NCI-H82 treated with DMSO at 0.1 percent for 48 hours (cell line): ENCODE results near the gene LCN10.
"Not testable (repeated sequence)": the region's sequence is repeated elsewhere in the genome, so short reads cannot be mapped to it uniquely, and the experiment has no call there.

Source experiments
- DNase-seq: peaks from one replicate; lab custom pipeline; 2025; ENCODE audit not compliant: unreplicated experiment; lab: John Stamatoyannopoulos, UW

The LCN10 gene

DNA sequence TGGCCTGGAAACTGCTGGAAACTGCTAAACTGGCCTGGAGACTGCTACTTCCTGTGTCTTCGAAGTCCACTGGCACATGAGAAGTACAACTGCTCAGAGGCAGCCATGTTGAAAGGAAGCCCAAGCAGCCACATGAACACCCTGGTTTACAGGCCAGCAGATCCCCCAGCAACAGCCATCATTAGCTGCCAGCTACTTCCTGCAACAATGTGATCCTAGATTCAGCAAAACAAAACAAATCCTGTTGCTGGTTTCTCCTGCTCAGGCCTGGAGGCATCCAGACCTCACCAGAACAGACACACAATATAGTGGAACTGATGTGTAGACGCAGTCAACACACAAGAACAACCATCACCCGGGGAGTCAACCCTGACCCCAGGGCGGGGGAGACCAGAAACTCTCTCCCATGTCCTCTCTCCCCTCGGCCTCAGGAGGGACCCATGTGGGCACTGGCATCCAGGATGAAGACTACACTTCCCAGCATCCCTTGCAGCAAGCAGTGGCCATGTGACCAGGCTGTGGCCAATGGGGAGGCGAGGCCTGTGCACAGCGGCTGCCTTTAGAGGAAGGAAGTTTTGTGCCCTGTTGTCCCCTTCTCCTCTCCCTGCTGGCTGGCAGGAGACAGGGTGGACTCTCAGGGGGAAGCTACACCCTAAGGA is 30.8 kb upstream of the LCN10 start:
- DNase-seq = peak; percentile 22

DNA sequence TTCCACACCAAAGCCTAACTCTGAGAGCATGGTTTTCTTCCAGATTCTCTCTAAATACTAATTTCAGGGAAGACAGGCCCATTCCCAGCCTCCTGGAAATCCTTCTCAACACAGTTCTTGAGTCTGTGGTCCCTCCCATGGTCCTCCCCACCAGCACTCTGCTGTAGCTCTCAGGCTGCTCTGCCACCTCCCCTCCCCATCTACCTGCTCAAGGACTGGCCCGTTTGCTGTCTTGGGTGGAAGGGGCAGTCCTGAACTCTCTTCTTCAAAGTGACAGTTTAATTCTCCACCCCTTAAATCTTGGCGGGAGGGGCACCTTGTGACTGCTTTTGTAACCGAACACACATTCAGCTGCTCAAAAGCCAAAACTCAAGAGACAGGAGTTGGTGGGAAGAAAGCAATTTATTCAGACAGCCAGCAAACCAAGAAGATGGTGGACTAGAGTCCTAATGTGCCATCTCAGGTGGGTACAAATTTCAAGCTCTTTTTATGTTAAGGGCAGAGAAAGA is 29.2 kb upstream of the LCN10 start:
- DNase-seq = no peak

DNA sequence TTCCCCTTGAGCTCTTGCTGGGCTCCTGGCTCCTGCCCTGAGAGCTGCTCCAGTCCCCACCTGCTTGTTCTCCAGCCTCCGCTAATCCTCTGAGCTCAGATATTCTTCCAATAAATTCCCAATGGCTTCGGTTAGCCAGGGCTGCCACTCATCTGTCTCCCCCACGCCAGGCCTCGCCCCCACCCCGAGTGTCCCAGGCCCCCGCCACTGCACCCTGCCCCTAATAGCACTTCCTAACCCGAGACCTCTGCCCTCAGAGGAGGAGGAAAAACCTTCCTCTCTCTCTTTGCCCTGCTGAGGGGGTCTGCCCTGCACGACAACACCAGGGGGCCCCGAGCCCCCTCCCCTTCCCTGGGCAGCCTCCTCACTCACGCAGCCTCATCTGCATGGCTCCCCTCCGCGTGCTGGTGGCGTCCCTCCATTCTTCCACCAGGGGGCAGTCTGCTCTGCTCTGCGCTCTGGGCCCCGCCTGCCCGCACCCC is 27.0 kb upstream of the LCN10 start:
- peak; percentile 45 for DNase-seq

DNA sequence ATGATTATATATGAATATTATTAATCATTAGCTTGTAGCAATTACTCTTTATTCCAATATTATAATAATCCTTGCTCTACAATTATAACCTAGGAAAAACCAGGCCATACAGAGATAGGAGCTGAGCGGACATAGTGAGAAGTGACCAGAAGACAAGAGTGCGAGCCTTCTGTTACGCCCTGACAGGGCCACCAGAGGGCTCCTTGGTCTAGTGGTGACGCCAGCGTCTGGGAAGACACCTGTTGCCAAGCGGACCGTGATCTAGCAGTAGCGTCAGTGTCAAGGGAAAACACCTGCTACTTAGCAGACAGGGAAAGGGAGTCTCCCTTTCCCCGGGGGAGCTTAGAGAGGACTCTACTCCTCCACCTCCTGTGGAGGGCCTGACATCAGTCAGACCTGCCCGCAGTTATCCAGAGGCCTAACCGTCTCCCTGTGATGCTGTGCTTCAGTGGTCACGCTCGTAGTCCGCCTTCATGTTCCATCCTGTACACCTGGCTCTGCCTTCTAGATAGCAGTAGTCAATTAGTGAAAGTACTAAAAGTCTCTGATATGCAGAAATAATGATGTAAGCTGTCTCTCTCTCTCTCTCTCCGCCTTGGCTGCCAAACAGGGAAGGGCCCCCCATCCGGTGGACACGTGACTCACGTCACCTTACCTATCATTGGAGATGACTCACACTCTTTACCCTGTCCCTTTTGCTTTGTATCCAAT is 23.8 kb upstream of the LCN10 start:
- not testable (repeated sequence) for DNase-seq

DNA sequence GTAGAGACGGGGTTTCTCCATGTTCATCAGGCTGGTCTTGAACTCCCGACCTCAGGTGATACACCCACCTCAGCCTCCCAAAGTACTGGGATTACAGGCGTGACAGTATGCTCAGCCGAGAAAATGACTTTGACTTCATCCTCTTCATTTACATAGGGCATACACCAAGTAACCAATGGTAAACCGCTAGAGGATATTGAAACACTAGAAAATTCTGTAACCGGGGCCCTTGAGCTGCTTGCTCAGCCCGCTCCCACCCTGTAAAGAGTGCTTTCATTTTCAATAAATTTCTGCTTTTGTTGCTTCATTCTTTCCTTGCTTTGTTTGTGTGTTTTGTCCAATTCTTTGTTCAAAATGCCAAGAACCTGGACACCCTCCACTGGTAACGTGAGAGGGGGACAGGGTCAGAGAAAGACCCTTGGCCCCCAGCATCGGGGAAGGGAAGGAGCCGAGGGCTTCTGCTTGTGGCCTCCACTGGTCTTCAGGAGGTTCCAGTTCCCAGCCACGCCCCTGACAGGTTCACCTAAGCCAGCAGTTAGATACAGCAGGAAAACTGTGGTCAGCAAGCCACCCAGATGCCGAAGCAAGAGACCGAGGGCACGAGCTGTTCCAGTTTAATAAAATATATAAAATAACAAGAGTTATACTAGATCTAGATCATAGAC is 23.1 kb upstream of the LCN10 start:
- DNase-seq = not testable (repeated sequence)

DNA sequence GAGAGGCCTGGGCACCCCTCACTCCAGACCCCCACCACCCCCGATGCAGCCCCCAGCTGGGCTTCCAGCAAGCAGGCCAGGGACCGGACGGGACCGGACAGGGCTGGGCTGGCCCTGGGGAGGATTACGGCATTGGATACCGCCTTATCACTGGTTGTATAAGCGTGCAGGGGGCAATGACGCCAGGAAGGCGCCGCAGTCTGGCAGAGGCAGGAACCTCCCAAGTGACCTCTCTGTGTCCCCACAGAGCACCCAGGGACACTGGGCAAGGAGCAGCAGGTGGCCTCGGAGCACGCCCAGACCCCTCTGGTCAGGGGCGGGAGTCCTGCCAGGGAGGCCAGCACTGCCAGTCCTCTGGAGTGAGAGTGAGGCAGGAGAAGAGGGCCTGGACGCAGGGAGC is 22.3 kb upstream of the LCN10 start:
- DNase-seq = no peak

DNA sequence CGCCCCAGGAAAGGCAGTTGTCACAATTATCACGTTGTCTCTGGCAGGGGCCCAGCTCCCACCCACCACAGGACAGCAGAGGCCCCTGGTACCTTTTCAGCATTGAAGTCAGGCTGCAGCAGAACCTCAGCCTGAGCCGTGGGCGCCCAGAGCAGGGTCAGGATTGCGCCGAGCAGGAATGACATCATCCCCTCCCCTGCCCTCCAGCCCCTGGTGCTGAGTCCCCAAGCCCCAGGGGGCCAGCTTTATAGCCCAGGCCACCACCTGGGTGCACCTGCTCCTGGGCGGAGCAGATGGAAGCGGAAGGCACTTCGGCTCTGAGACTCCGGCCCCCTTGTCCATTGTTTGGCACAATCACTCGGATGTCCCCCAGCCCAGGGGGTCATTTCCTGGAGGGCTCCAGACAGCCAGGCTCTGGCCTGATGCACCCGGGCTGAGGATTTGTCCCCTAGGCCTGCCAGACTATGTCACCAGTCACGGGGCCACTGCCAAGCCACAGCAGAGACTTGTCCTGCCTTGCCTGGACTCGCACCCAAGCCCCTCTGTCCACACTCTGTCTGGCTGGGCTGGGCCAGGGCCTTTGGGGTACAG is 21.7 kb upstream of the LCN10 start, which contains the start of gene LCN15:
LCN15 (minus strand) TSS at position 218 of the 591 bp plus-strand sequence; CDS start at position 188, 30 bp downstream.
- DNase-seq = no peak

DNA sequence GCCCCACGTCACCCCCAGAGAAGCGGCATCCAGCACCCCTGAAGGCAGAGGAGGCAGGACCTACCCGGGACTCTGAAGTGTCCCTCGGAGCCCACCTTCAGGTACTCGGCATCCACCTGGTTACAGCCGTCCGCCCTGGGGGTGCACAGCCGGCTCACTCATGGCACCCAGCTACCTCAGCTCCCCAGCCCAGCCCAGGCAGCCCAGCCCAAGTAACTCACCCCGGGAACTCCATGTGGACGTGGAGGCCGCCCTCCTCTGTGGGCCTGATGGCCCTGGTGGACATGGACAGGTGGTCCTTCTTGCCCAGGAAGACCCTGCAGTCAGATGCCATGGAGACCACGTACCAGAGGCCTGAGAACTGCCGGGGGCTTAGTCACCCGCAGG is 20.9 kb upstream of the LCN10 start:
- no peak for DNase-seq

DNA sequence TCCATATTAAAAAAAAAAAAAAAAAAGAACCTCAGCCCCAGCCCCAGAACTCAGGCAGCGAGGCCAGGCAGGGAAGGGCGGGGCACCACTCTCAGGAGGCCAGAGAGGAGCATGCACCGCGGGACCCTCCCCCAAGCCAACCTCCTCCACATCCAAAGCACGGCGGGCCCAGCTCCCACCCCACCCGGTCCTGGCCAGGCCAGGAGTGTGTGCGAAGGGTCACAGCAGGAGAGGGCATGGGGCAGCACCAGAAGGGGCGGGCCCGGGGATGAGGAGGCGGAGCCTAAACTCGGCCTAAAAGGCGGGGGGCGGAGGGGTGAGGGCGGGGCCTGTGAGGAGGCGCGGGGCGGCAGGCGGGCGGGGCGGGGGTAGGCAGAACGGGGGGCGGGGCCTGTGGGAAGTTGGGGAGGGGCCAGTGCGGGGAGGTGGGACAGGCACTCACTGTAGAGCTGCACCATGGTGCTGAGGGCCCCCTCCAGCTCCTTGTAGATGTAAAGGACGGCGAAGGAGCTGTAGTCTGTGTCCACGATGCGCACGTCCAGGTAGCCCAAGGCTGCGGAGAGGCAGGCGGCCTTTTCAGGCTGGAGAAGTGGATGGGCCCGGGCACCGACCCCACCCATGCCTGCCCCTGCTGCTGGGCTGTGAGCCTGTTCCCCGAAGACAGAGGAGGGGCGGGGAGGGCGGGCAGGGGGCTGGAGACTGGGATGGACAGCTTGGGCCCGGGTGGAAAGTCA is 20.3 kb upstream of the LCN10 start:
- peak; percentile 56 for DNase-seq

DNA sequence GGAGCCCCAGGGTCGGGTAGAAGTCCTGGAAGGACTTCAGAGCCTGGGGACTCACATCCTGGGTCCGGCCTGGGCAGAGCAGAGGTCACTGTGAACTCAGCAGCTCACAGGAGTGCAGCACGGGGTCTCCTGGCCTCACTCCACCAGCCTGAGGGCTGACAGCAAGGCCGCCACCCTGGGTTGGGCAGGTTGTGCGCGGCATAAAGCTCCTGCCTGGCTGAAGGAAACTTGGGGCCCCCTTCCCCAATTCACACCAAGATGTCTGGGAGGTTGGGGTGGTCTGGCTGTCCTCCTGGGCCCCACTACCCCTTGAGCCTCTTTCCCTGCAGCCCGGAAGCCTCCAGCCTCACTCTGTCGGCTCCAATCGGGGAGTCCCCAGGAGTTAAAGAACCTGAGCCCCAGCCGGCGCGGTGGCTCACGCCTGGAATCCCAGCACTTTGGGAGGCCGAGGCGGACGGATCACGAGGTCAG is 19.5 kb upstream of the LCN10 start:
- no peak for DNase-seq

DNA sequence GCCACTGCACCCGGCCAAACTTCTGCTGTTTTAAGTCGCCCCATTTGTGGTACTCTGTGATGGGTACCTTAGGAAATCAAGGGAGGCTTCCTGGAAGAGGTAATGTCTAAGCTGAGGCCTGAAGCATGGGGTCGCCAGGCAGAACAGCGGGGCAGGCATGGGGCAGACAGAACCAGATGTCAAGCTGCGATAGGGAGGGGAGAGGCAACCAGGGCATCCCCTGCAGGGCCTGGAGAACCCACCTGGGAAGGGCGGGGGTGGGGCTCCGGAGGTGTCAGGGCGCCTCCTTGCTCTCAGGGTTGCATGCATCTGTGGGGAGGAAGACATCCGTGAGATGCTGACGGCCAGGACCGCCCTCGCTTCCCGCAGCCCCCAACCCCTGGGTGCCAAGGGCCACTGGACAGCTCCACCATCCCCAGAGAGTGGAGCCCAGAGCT is 18.8 kb upstream of the LCN10 start:
- DNase-seq = no peak

DNA sequence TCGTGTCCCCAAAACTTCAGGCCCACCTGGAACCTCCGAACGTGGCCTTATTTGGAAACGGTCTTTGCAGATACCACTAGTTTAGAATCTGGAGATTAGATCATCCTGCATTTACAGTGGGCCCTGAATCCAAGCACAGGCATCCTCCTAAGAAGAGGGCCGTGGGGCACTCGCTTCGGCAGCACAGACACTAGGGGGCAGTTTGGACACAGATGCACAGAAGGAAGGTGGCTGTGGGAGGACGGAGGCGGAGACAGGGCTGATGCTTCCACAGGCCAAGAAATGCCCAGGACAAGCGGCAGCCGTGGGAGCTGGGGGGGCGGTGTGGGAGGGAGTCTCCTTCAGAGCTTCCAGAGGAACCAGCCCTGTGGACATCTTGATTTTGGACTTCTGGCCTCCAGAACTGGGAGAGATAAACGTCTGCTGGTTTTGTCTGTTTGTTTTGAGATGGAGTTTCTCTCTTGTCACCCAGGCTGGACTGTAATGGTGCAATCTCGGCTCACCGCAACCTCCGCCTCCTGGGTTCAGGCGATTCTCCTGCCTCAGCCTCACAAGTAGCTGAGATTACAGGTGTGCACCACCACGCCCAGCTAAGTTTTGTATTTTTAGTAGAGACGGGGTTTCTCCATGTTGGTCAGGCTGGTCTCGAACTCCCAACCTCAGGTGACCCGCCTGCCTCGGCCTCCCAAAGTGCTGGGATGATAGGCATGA is 18.2 kb upstream of the LCN10 start:
- DNase-seq = peak; percentile 53

DNA sequence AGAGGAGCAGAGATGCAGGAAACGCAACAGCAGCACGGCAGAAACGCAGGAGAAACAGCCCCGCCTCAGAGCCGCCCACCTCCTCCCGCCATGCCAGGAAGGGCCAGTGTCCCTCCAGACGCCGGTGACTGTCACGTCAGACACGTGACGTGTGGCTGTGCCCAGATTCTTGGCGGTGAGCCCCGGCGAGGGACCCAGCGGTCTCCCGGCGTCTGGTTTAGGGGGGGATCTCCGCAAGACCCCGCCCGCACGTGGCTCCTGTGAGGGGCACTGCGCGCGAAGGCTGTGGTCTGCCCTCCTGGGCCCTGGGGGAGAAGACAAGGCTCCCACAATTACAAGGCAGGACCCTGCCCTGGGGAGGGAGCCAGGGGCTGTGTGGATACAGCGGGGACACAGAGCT is 17.7 kb upstream of the LCN10 start:
- no peak for DNase-seq

DNA sequence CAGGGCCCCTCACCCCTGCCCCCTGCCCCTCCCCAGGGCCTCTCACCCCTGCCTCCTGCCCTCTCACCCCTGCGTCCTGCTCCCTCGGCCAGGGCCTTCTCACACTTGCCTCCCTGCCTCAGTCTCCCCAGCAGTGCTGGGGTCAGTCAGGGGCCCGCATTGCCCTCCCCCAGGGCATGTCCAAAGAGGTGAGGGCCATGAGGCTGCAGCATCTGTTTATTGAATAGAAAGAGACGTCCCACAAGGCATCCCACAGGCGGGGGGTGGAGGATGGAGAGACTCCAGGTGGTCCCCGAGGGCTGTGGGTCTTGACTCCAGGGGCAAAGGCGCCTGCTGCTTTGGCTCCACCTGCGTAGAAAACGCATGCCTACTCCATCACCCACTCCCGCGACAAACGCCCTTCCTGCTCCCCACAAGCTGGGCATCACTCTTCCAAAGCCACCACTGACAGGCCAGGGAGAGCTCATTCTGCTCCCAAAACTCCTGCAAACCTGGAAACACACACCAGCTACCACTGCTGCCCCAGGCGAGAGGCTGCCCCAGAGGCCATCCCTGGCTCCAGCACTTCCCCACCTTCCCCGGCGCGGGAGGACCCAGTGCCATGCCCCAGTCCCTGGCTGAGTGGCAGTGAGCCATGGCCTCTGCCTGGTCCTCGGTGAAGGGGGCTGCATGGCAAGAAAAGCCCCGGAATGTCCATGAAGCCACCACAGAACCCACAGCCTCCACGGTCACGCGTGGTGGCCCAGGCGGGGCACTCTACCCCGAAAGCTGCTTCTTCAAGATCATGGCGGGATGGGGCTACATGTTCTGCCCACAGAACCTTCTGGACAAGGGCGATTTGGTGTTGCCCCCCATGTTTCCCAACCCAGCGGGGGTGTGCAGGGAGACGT is 16.9 kb upstream of the LCN10 start:
- no peak for DNase-seq

DNA sequence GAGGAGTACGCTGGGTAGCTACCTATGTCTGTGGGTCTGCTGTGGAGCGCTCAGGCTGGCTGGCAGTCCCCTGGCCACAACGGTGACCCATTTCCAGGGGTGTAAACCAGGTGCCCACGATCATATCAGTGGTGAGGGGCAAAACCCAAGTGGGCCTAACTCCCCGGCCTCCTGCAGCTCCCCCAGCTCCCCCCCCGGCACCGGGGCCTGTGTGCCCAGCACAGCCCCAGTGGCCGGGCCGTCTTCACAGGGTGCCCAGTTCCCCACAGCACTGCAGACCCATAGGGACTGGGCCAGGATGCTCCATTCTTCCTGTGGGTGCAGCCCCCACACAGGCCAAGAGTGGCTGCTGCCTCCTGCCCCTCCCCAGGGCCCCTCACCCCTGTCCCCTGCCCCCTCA is 16.3 kb upstream of the LCN10 start:
- no peak for DNase-seq

DNA sequence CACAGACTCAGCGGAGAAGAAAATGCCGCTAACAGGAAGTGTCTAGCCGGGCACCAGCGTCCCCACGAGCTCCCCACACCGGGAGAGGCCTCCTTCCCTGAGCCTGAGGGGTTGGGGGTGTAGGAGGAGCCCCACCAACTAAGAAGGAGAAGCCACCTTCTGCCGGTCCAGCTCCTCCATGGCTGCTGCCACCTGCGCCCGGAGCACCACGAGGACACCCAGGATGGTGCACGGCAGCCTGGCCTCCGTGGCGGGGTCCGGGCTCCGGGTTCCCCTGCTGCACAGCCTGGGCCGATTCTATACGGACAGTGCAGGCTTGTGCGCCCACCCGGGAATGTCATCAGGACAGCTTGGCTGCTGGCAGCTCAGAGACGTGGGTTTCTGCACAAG is 15.0 kb upstream of the LCN10 start:
- DNase-seq = no peak

DNA sequence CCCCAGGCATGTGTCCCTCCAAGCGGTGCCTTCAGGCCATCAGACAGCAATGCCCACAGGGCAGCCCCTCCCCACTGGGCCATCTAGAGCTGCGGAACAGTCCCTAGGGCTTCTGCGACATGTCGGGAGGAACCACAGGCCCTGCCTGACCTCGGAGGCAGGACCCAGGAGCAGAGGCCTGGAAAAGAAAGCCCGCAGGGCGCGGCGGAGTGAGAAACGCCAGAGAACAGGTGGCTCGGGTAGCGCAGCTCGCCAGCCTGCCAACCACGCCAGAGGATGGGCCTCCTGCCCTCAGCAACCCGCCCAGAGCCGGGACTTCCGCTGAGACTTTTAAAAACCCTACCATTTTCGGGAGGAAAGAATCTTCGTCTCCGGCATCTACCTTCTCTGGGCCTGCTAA is 14.6 kb upstream of the LCN10 start:
- DNase-seq = no peak

DNA sequence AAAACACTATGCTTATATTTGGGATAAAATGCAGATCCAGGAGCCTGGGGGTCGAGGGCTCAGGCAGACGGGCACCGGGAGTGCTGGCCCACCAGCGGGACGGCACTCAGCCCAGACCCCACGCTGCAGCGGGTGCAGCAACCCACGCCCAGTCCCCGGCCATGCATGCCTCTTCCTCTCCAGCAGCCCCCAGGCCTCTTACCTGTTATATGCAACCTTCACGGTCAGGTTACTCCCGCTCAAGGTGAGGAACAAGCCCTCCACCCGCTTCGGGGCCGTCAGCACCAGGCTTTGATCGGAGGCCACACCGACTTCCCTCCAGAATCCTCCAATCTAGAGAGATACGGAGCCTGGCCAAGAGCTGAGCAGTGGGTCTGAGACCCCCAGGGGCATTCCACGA is 14.1 kb upstream of the LCN10 start:
- DNase-seq = no peak

DNA sequence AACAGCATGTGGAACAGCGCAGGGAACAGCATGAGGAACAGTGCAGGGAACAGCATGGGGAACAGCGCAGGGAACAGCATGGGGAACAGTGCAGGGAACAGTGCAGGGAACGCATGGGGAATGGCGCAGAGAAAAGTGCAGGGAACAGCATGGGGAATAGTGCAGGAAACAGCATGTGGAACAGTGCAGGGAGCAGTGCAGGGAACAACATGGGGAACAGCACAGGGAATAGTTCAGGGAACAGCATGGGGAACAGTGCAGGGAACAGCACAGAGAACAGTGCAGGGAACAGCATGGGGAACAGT is 13.3 kb upstream of the LCN10 start:
- no peak for DNase-seq
